GM12801 (cell line): Measurements from ENCODE around the gene CACNA1B.

Experiments
- CTCF ChIP-seq: IDR thresholded peaks from one replicate; pipeline ENCODE4 v1.5.1; 2011; ENCODE audit warnings: control low read depth; ENCODE audit not compliant: insufficient read length; ENCODE audit errors: extremely low read depth

CACNA1B gene

GRCh38 chr9:137917116-137917515, 39.5 kb downstream of the CACNA1B start:
- no peak for TF ChIP-seq CTCF

GRCh38 chr9:137917795-137918194, 40.2 kb downstream of the CACNA1B start:
- TF ChIP-seq CTCF, result no peak

GRCh38 chr9:137918331-137919094, 40.9 kb downstream of the CACNA1B start:
- TF ChIP-seq CTCF, result no peak

GRCh38 chr9:137919095-137919465, 41.5 kb downstream of the CACNA1B start:
- no peak for TF ChIP-seq CTCF

- no peak for TF ChIP-seq CTCF
These were observed 42.1 kb downstream of the CACNA1B start for GRCh38 chr9:137919649-137920141.

GRCh38 chr9:137920753-137921152, 43.2 kb downstream of the CACNA1B start:
- no peak for TF ChIP-seq CTCF

- no peak for TF ChIP-seq CTCF
These were observed 46.6 kb downstream of the CACNA1B start for GRCh38 chr9:137924169-137924568.
